CD1c-positive myeloid dendritic cell (primary cell): ENCODE measurements around the gene GALM.
"Not testable (repeated sequence)": the region's sequence is repeated elsewhere in the genome, so short reads cannot be mapped to it uniquely, and the experiment has no call there.

ENCODE experiments used
- DNase-seq: peaks from one replicate; pipeline ENCODE4 v3.0.0-alpha.2; 2016; ENCODE audit errors: extremely low spot score

The GALM gene

DNA sequence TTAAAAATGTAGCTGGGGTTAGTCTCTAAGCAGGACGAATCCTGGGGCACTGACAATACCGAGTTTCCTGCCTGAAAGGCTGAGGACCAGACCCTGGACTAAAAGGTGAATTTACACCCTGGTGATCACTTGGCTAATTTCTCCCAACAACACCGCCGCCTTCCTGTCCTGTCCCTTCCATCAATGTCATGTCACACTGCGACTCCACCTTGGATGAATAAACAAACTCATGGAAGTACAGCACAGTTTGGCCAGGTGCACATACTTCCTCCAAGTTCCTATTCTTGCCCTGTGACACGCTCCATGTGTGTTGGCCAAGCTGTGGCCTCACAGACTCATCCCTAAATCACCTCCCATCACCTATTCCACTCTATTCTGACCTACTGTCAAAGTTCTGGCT is 15.9 kb upstream of the GALM start:
- DNase-seq = no peak

DNA sequence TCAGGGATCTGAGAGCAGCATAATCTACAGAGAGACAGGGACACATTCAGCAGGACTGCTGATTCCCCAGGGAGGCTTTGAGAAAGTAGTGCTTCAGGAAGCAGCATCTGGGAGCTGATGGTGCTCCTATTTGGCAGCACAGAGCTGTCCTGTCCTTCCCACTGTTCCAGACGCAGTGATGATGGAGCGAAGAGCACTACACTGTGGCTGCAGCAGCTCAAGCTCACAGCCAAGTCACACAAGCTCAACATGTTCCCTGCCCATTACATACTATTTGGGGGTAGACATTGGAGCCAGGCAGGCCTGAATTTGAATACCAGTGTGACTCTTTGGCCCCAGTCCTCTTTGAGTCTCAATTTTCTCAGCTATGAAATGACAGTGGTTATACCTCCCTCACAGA is 15.2 kb upstream of the GALM start:
- no peak for DNase-seq

DNA sequence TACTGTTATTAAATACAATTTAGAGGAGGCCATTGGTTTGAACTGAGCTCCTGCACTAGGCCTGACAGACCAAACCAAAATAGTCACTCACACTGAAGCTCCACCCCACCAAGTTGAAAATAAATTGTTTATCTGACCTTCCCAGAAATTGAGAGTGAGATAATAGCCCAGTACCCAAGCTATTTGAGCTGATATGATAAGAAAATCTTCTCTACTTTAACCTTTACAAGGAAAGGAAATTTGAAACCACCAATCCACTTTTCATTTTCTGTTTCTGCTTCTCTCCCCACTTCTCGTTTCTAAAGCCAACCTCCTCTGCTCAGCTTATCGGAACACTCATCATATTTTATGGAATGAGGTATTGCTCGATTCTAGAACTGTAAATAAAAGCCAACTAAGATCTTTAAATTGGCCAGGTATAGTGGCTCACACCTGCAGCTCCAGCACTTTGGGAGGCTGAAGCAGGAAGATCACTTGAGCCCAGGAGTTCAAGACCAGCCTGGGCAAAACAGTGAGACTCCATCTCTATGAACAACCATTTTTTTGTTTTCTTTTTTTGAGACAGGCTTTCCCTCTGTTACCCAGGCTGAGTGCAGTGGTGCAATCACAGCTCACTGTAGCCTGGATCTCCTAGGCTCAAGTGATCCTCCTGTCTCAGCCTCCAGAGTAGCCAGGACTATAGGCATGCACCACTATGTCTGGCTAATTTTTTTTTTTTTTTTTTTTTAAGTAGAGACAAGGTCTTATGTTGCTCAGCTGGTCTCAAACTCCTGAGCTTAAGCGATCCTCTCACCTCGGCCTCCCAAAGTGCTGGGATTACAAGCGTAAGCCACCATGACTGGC is 13.3 kb upstream of the GALM start:
- peak; percentile 13 for DNase-seq

DNA sequence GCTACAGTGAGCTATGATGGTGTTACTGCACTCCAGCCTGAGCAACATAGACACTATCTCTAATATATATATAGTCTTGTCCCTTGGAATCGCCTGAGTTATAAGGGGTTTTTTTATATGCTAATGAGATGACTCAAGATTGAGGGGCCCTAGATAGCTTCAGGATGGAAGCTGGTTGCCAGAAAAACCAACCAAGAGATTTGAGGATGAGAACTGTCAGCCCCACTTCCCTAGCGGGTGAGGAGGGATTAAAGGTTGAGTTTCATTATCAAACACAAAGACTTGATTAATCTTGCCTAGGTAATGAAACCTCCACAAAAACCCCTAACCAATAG is 12.6 kb upstream of the GALM start:
- no peak for DNase-seq

DNA sequence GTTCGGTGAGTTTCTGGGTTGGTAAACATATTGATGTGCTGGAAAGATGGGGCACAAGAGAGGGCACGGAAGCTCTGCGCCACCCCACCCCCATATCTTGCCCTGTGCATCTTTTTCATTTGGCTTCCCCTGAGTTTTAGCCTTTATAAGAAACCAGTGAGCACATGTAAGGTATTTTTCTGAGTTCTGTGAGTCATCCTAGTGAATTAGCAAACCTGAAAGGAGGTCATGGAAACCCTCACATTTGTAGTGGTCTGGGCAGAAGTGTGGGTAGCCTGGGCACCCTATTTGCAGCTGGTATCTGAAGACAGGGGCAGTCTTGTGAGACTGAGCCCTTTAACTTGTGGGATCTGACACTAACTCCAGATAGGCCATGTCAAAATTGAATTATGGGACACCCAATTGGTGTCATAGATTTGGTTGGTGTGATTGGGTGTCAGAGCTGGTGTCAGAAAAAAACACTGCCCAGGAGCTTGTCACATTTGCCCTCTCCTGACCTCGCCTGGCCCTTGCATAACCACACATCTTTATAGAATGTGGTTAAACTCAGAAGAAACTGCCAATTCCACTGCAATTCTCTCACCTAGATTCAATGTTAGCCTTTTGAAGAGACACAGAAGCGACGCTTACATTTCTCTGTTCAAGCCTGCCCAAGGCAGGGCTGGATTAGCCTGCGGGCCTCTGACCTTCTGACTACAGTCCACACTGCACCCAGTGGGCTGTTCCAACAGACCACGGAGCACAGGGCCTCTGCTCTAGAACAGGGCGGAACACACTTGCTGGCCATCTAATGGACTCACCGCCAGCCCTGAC is 12.0 kb upstream of the GALM start:
- DNase-seq = peak; percentile 9

- peak; percentile 43 for DNase-seq
Measured at GRCh38 chr2:38654528-38655381, 11.2 kb upstream of the GALM start.

DNA sequence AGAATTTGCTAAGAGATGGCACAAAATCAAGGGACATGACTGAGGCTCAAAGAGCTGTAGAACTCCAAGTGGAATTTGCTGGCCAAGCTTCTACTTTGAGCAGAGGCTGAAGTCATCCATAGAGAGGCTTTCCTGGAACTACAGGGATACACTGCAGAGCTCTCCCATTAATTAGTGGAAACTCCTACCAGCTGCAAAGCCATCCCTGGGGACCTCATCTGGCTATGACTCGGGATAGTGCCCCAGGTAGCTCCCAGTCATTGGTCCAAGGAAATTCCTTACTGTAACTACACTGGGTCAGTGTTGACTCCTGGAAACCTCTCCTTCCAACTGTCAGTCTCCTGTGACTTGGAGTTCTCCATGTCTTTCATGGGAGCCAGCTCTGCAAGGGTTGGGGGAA is 10.5 kb upstream of the GALM start:
- DNase-seq = no peak

DNA sequence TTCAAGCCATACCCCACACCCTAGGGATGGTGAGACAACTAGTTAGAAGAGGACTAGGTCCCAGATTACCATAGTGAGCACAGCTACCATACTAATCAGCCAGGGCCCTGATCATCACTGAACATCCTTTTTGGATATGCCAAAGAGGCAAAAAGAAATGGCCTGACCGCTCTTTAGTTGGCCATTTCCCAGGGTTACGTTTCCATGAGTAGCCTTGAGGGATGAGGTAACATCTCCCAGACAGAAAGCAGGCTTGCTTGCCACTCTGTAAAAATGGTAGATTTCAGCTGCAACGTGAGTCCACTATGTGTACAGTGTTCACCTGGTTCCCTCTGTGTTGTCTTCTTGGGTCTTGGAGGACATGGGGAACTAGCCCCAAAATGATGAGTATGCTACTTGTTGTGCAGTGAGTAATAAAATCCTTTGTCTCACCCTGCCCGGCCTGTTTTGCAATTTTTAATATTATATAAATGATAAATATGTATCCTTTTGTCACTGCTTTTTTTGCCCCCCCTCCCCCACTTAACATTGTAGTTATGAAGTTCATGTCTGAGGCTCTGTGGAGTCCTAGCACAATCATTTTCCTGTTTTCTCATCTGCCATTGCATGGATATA is 8.9 kb upstream of the GALM start:
- DNase-seq = no peak

- no peak for DNase-seq
Measured at GRCh38 chr2:38658613-38659012, 7.3 kb upstream of the GALM start.

- DNase-seq = no peak
Measured at GRCh38 chr2:38659115-38659514, 6.8 kb upstream of the GALM start.

- no peak for DNase-seq
Measured at GRCh38 chr2:38660282-38660681, 5.6 kb upstream of the GALM start.

DNA sequence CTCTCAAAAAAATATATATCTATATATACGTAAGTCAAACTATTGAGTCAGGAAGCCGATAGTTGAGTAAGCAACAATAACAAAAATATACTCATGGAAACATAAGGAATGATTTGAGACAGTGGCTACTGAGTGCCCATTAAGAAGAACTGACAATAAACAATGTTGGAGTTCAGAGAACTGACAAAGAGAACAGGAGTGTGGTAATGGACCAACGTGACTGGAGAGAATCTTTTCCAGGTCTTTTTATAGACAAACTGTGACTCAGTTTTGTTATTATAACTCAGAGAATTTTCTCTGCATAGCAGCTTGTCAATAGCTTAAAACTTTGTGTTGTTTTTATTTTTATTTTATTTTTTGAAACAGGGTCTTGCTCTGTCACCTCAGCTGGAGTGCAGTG is 4.6 kb upstream of the GALM start:
- no peak for DNase-seq

- DNase-seq = peak; percentile 62
Measured at GRCh38 chr2:38666556-38666910, 619 bp downstream of the GALM start.

- DNase-seq = no peak
Measured at GRCh38 chr2:38668092-38668491, 2.2 kb downstream of the GALM start.

GRCh38 chr2:38668779-38669479 is 3.0 kb downstream of the GALM start:
- DNase-seq = no peak

GRCh38 chr2:38671303-38671702 is 5.4 kb downstream of the GALM start:
- DNase-seq = peak; percentile 10

DNA sequence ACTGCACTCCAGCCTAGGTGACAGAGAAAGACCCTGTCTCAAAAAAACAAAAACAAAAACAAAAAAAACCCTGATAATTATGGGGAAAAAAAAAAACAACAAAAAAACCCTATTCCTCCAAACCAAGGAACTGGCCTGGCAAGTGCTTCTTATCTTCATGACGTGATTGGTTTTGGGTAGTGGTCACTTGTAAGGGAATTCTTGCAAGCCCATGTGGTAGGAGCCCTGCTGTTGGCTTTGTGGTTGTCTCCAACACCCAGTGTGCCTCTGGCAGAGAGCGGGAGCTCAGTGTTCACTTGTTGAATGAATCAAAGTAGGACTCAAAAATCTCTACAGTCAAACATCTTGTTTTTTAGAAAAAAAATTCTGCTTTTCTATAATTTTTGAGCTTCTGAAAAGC is 6.0 kb downstream of the GALM start:
- no peak for DNase-seq

DNA sequence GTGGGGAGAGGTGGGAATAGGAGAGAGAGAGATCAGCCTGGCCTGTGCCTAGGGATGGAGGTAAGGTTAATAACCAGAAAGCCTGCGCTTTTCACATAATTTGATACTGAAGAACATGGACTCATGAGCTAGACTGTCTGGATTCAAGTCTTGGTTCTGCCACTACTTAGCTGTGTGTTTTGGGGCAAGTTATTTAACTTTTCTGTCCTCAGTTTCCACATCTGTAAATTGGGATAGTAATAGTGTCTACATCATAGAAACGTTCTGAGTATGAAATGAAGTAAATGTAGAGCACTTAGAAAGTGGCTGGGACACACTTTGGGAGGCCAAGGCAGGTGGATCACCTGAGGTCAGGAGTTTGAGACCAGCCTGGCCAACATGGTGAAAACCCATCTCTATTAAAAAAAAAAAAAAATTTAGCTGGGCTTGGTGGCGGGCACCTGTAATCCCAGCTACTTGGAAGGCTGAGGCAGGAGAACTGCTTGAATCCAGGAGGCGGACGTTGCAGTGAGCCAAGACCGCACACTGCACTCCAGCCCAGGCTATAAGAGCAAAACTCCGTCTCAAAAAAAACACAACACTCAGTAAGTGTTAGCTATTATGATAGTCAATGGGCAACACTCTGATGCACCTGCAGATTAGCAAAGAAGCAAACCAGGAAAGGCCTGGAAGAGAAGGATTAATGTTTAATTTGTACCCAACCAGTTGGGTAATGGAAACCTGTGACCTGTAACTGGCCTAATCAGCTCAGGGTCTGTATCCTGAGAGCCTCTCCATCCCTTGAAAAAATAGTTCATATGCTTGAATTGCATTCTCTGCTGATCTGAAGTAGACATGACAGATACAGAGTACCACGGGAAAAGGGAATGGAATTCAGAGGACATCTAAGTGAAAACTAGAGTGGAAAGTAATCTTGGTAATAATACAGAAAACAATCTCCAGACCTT is 6.8 kb downstream of the GALM start:
- DNase-seq = no peak

DNA sequence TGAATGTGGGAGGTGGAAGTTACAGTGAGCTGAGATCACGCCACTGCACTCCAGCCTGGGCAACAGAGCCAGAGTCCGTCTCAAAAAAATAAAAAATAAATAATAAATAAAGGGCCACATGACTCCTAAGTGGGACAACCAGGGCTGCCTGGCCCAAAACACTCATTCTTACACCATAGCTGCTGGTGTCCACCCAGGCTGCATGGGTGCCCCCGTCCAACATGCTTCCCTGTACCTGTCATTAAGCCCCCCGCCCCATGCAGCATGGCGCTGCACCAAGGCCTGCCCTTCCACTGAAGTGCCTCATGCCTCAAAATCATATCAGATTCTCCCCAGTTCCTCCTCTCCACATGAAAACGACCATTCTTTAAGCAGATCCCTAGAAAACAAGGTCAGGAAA is 10.8 kb downstream of the GALM start:
- DNase-seq = no peak

DNA sequence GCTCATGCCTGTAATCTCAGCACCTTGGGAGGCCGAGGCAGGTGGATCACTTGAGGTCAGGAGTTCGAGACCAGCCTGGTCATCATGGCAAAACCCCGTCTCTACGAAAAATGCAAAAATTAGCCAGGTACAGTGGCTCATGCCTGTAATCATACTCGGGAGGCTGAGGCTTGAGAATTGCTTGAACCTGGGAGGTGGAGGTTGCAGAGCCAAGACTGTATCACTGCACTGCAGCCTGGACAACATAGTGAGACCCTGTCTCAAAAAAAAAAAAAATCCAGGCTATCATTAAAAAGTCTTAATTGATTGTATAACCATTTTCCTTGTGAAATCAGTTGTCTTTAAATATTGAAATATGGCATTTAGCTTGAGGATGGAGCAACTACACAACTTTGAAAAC is 15.0 kb downstream of the GALM start:
- not testable (repeated sequence) for DNase-seq
